H1 (cell line): ENCODE measurements around the gene MED16. TPM values are rescaled to one million over a fixed set of nuclear protein-coding genes. Genes with fewer than 3 reads are reported as not detected.

Experiments used
- CTCF ChIA-PET: fragments of 300-600 bp; sonication (Branson Sonifier 250); formaldehyde crosslinking; loops from one replicate; lab custom pipeline; 2021; ENCODE audit not compliant: partially characterized antibody; lab: Charles Lee
- POLR2A ChIA-PET: fragments of 300-600 bp; sonication (Branson Sonifier 250); formaldehyde crosslinking; loops from one replicate; lab custom pipeline; 2021; ENCODE audit warnings: inconsistent platforms; ENCODE audit not compliant: partially characterized antibody; lab: Charles Lee
- DNase-seq, 2 experiments: peaks; one replicate each; pipeline versions ENCODE4 v3.0.0 to v3.0.0-alpha.2; 2010 to 2022; ENCODE audit warnings: low spot score in 2 of 2, low read depth in 1 of 2, mixed read lengths in 1 of 2
- FAIRE-seq: peaks from 2 replicates; lab custom pipeline; 2011; peaks lifted over from hg19 to GRCh38; lab: Jason Lieb, UNC
- H2AFZ ChIP-seq: 2 replicates; pipeline ENCODE4 v1.8.1; 2012; ENCODE audit warnings: low read length, inconsistent platforms
- H2AK5ac ChIP-seq: 2 replicates; pipeline ENCODE4 v1.6.1; 2013; ENCODE audit warnings: low read depth, low read length
- H2BK120ac ChIP-seq: replicated peaks from 2 replicates; pipeline ENCODE3; 2013; ENCODE audit warnings: low read depth, low read length, inconsistent platforms
- H2BK12ac ChIP-seq: 2 replicates; pipeline ENCODE4 v1.6.1; 2013; ENCODE audit warnings: low read depth, low read length
- H2BK15ac ChIP-seq: 2 replicates; pipeline ENCODE4 v1.6.1; 2013; ENCODE audit warnings: low read length
- H2BK20ac ChIP-seq: 2 replicates; pipeline ENCODE4 v1.6.1; 2013; ENCODE audit warnings: low read length
- H2BK5ac ChIP-seq: 2 replicates; pipeline ENCODE4 v1.6.1; 2013; ENCODE audit warnings: low read depth, low read length
- H3K14ac ChIP-seq: 2 replicates; pipeline ENCODE4 v1.6.1; 2013; ENCODE audit warnings: inconsistent platforms; ENCODE audit not compliant: insufficient read length
- H3K18ac ChIP-seq: 2 replicates; pipeline ENCODE4 v1.6.1; 2013; ENCODE audit warnings: low read length; ENCODE audit errors: extremely low read depth
- H3K23ac ChIP-seq: 2 replicates; pipeline ENCODE4 v1.6.1; 2013; ENCODE audit warnings: inconsistent platforms; ENCODE audit not compliant: insufficient read length
- H3K23me2 ChIP-seq: 2 replicates; pipeline ENCODE4 v1.6.1; 2013; ENCODE audit warnings: low read depth, low read length
- H3K27ac ChIP-seq: 2 replicates; pipeline ENCODE4 v1.6.1; 2011; ENCODE audit warnings: low read depth, low read length, inconsistent platforms
- H3K27me3 ChIP-seq, 4 experiments: replicated peaks in 1 of 4; 1 replicate in 1 of 4; 2 replicates in 3 of 4; pipeline versions ENCODE4 v1.6.1 to v1.8.1; 2011 to 2013; ENCODE audit warnings: low read length in 3 of 4, mild to moderate bottlenecking in 3 of 4, inconsistent platforms in 2 of 4, mixed read lengths in 2 of 4, moderate library complexity in 1 of 4; ENCODE audit not compliant: control insufficient read depth in 3 of 4, insufficient read depth in 3 of 4; ENCODE audit errors: extremely low read depth in 1 of 4
- H3K36me3 ChIP-seq, 4 experiments: 2 replicates each; pipeline versions ENCODE4 v1.6.1 to v1.8.1; 2011 to 2013; ENCODE audit warnings: mild to moderate bottlenecking in 4 of 4, low read length in 3 of 4, moderate library complexity in 2 of 4, control low read depth in 1 of 4, inconsistent platforms in 1 of 4; ENCODE audit not compliant: insufficient read depth in 4 of 4, control insufficient read depth in 2 of 4
- H3K4ac ChIP-seq: replicated peaks from 2 replicates; pipeline ENCODE3; 2013; ENCODE audit warnings: low read length, low read depth, mixed read lengths, inconsistent platforms; ENCODE audit not compliant: insufficient read length
- H3K4me1 ChIP-seq, 4 experiments: replicated peaks in 1 of 4; 1 replicate in 1 of 4; 2 replicates in 3 of 4; pipeline versions ENCODE4 v1.6.1 to v1.8.1; 2011 to 2013; ENCODE audit warnings: low read length in 3 of 4, inconsistent platforms in 2 of 4, mixed read lengths in 1 of 4; ENCODE audit not compliant: insufficient read depth in 4 of 4, control insufficient read depth in 3 of 4
- H3K4me2 ChIP-seq, 2 experiments: 2 replicates each; pipeline versions ENCODE4 v1.6.1 to v1.8.1; 2011 to 2013; ENCODE audit warnings: low read depth in 2 of 2, low read length in 2 of 2, control low read depth in 1 of 2, inconsistent platforms in 1 of 2, mild to moderate bottlenecking in 1 of 2; ENCODE audit not compliant: insufficient read depth in 1 of 2
- H3K4me3 ChIP-seq, 4 experiments: fragments of 200-600, 300-600 bp in 1 of 4; sonication (generic), shearing (Covaris generic), sonication (Bioruptor Twin) in 1 of 4; 2 replicates each; pipeline versions ENCODE4 v1.5.1 to v1.8.1; 2011 to 2016; ENCODE audit warnings: low read length in 4 of 4, low read depth in 3 of 4, control low read depth in 2 of 4, inconsistent platforms in 2 of 4, mild to moderate bottlenecking in 2 of 4, mixed read lengths in 1 of 4, moderate library complexity in 1 of 4; ENCODE audit not compliant: insufficient read depth in 2 of 4; ENCODE audit errors: extremely low read depth in 1 of 4
- H3K56ac ChIP-seq: replicated peaks from 2 replicates; pipeline ENCODE3; 2013; ENCODE audit warnings: low read depth, mild to moderate bottlenecking, mixed read lengths, low read length, inconsistent platforms; ENCODE audit not compliant: insufficient read length
- H3K79me1 ChIP-seq: 2 replicates; pipeline ENCODE4 v1.6.1; 2013; ENCODE audit warnings: low read depth, low read length, control low read depth
- H3K79me2 ChIP-seq, 2 experiments: 2 replicates each; pipeline versions ENCODE4 v1.6.1 to v1.8.1; 2012 to 2013; ENCODE audit warnings: low read length in 2 of 2, mild to moderate bottlenecking in 2 of 2, inconsistent platforms in 1 of 2; ENCODE audit not compliant: insufficient read depth in 2 of 2, control insufficient read depth in 1 of 2
- H3K9ac ChIP-seq, 4 experiments: replicated peaks in 1 of 4; 1 replicate in 1 of 4; 2 replicates in 3 of 4; pipeline versions ENCODE4 v1.6.1 to v1.8.1; 2011 to 2013; ENCODE audit warnings: low read depth in 3 of 4, low read length in 3 of 4, control low read depth in 2 of 4, mild to moderate bottlenecking in 2 of 4, moderate library complexity in 2 of 4, inconsistent platforms in 1 of 4; ENCODE audit errors: extremely low read depth in 1 of 4
- H3K9me3 ChIP-seq, 2 experiments: 2 replicates each; pipeline versions ENCODE4 v1.6.1 to v1.8.1; 2012 to 2013; ENCODE audit warnings: mild to moderate bottlenecking in 2 of 2, moderate library complexity in 2 of 2, control low read depth in 1 of 2, inconsistent platforms in 1 of 2, low read depth in 1 of 2, low read length in 1 of 2, mixed read lengths in 1 of 2; ENCODE audit not compliant: insufficient read depth in 2 of 2
- H4K20me1 ChIP-seq, 2 experiments: replicated peaks in 1 of 2; 2 replicates each; pipeline versions ENCODE3 to v1.8.1; 2011 to 2013; ENCODE audit warnings: inconsistent platforms in 2 of 2, low read length in 2 of 2, mild to moderate bottlenecking in 1 of 2; ENCODE audit not compliant: insufficient read depth in 2 of 2, control insufficient read depth in 1 of 2
- H4K5ac ChIP-seq: 2 replicates; pipeline ENCODE4 v1.6.1; 2013; ENCODE audit warnings: low read length, low read depth, mixed read lengths, inconsistent platforms; ENCODE audit not compliant: insufficient read length
- H4K8ac ChIP-seq: 2 replicates; pipeline ENCODE4 v1.8.0; 2013; ENCODE audit warnings: mild to moderate bottlenecking, moderate library complexity, low read length, inconsistent platforms; ENCODE audit not compliant: insufficient read depth; ENCODE audit errors: extremely low read depth
- H4K91ac ChIP-seq: replicated peaks from 2 replicates; pipeline ENCODE3; 2013; ENCODE audit warnings: low read length, mixed read lengths, inconsistent platforms; ENCODE audit not compliant: insufficient read length
- HDAC6 ChIP-seq: IDR thresholded peaks from one replicate; pipeline ENCODE4 v1.7.1; 2012; ENCODE audit warnings: low read depth, mild to moderate bottlenecking, inconsistent platforms, low read length, moderate library complexity
- SIRT6 ChIP-seq: IDR thresholded peaks from one replicate; pipeline ENCODE4 v1.7.1; 2012; ENCODE audit warnings: low read length, inconsistent platforms
- WGBS, 2 experiments: shearing (Covaris generic) in 1 of 2; methylation state at CpG; one replicate each; pipeline versions ENCODE4 v1.1.6 to v1.1.7; 2013 to 2015; ENCODE audit warnings: low lambda C conversion rate in 2 of 2, mixed read lengths in 2 of 2, inconsistent platforms in 1 of 2, low coverage in 1 of 2, missing lambda C conversion rate in 1 of 2; ENCODE audit not compliant: insufficient replicate concordance in 2 of 2, insufficient coverage in 1 of 2, insufficient read length in 1 of 2; ENCODE audit errors: extremely low coverage in 1 of 2, missing lambda C conversion rate in 1 of 2; 5-methylcytosine and 5-hydroxymethylcytosine counted together
- polyA plus RNA-seq, 7 experiments: library from polyadenylated mRNA; depleted of rRNA in 3 of 7; stranded (reverse) in 5 of 7; unstranded in 2 of 7; fragments of >200 nt in 5 of 7; fragments of 200-250 nt in 2 of 7; gene quantifications; 1 replicate in 5 of 7; 2 replicates in 1 of 7; 4 replicates in 1 of 7; pipeline versions ENCODE4 v1.2.1 to v1.2.3, GENCODE V29; 2011 to 2013; ENCODE audit warnings: missing spikeins in 2 of 7, mixed read lengths in 2 of 7
- total RNA-seq: library from RNA; stranded (reverse); fragmentation: NEBNext Ultra II Directional; extraction: Animal tissue kit (Norgen Biotek cat#: 25700); gene quantifications from 2 replicates; pipeline ENCODE4 v1.2.1, GENCODE V29; 2021

MED16 gene
- total and polyA plus RNA-seq, 2 of the 8 experiments (the other 6 are each of a cell fraction or from before 2014, with no cell fraction given) = 51.0 to 67.2 TPM

DNA sequence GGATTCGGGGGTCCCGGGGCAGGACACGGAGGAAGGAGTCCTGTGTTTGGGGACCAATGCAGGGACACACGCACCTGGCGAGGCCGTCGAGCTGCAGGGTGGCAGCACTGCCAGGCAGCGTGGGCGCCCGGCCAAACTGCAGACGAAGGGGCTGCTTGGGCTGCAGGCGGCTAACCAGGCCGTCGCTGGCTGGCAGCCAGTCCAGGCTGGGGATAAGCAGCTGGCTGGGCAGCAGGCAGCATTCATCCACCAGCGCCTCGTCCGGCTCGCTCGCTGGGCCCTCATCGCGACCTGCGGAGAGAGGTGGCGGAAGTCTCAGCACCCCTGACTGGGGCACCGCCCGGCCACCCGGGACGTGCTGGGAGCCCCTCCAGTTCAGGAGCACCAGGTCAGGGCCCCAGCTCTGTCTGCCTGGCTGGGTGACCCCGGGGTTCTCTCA is 22.0 kb downstream of the MED16 start:
- ChIA-PET CTCF (interaction anchor here (0.6 to 2.8 kb wide), 7 partner anchors 9 to 101 kb away, joined by 3 to 10 read pairs (median 3); no protein-coding TSS in a partner anchor), POLR2A (interaction anchor here (0.7 to 2.4 kb wide), 7 partner anchors 18 to 112 kb away, joined by 3 to 8 read pairs (median 4); partner anchors contain the start of genes ELANE and WDR18)
- H3K23me2 ChIP-seq = no peaks in the 10 kb centered on the region
- no peaks in the 10 kb centered on the region; the same call in 1 of the 2 replicates for H3K79me1 ChIP-seq
- no peak overlapping the region for H3K4me3 ChIP-seq
- H3K4me2 ChIP-seq = no peak overlapping the region
- no peak for DNase-seq
- H4K5ac ChIP-seq = no peak overlapping the region
- H3K36me3 ChIP-seq = peaks cover 0 to 18% (median 0%) of the 10 kb centered on the region in 4 experiments; a peak in 2 of 8 replicates
- no peak overlapping the region; the same call in 1 of the 2 replicates for H3K18ac ChIP-seq
- H3K9me3 ChIP-seq = peaks cover 0 to 3% of the 10 kb centered on the region in 2 experiments; a peak in 1 of 4 replicates
- peaks cover 3 to 22% (median 7%) of the 10 kb centered on the region in 4 experiments for H3K4me1 ChIP-seq
- H3K14ac ChIP-seq = no peak overlapping the region
- 0 out of 2 replicates have a peak overlapping the region, but pooled peaks have one; percentile 39 for H2BK12ac ChIP-seq
- FAIRE-seq = no peak
- WGBS, 2 experiments = 79% methylated on average over 19 of the region's 28 CpGs; no CpG with 5 or more reads in 1 of the 2 experiments
- H2BK5ac ChIP-seq = no peak overlapping the region; the same call in 1 of the 2 replicates
- H2AFZ ChIP-seq = no peak overlapping the region
- TF ChIP-seq SIRT6 (no peak), HDAC6 (no peak)
- TF ChIP-seq, all 59 proteins: peak for 0
- Histone ChIP-seq H3K56ac (no peak overlapping the region), H4K20me1 (peaks cover 4 to 9% of the 10 kb centered on the region in 2 experiments), H2BK20ac (no peak overlapping the region), H2BK15ac (no peak overlapping the region), H4K8ac (no peak overlapping the region; the same call in none of the 2 replicates), H3K27ac (no peak overlapping the region), H3K27me3 (no peaks in the 10 kb centered on the region), H3K23ac (no peak overlapping the region), H3K79me2 (no peaks in the 10 kb centered on the region), H3K9ac (no peak overlapping the region), H2AK5ac (no peak overlapping the region), H4K91ac (no peak overlapping the region), H2BK120ac (no peak overlapping the region), H3K4ac (no peak overlapping the region)
